Ishikawa (cell line): Measurements from ENCODE around the gene PELI3.

Source experiments
- CEBPB ChIP-seq: IDR thresholded peaks from 2 replicates; pipeline ENCODE4 v1.6.1; 2012
- EGR1 ChIP-seq: IDR thresholded peaks from 2 replicates; pipeline ENCODE4 v1.6.1; 2012
- EP300 ChIP-seq: IDR thresholded peaks from 2 replicates; pipeline ENCODE4 v1.6.1; 2012; ENCODE audit warnings: borderline replicate concordance
- FOXM1 ChIP-seq: IDR thresholded peaks from 2 replicates; pipeline ENCODE4 v1.6.1; 2012; ENCODE audit warnings: low read depth, borderline replicate concordance
- MAX ChIP-seq: IDR thresholded peaks from 2 replicates; pipeline ENCODE4 v1.6.1; 2012
- NFIC ChIP-seq: IDR thresholded peaks from 2 replicates; pipeline ENCODE4 v1.6.1; 2012
- RAD21 ChIP-seq: IDR thresholded peaks from 2 replicates; pipeline ENCODE4 v1.6.1; 2012; ENCODE audit warnings: low read depth
- REST ChIP-seq: IDR thresholded peaks from 2 replicates; pipeline ENCODE4 v1.6.1; 2012; ENCODE audit warnings: low read depth, mild to moderate bottlenecking
- TAF1 ChIP-seq: IDR thresholded peaks from 2 replicates; pipeline ENCODE4 v1.6.1; 2012; ENCODE audit warnings: low read depth, mild to moderate bottlenecking
- TCF12 ChIP-seq: IDR thresholded peaks from 2 replicates; pipeline ENCODE4 v1.6.1; 2012; ENCODE audit warnings: low read depth
- TEAD4 ChIP-seq: IDR thresholded peaks from 2 replicates; pipeline ENCODE4 v1.6.1; 2012
- USF1 ChIP-seq: IDR thresholded peaks from 2 replicates; pipeline ENCODE4 v1.6.1; 2012
- YY1 ChIP-seq: IDR thresholded peaks from 2 replicates; pipeline ENCODE4 v1.6.1; 2012; ENCODE audit warnings: low read depth
- ZBTB7A ChIP-seq: IDR thresholded peaks from 2 replicates; pipeline ENCODE4 v1.6.1; 2012; ENCODE audit warnings: low read depth

The PELI3 gene

GRCh38 chr11:66473608-66474515 is 7.2 kb downstream of the PELI3 start:
- no peak for TF ChIP-seq TEAD4
- no peak for TF ChIP-seq ZBTB7A
- TF ChIP-seq RAD21: no peak

GRCh38 chr11:66475349-66476172 is 8.9 kb downstream of the PELI3 start:
- TF ChIP-seq NFIC (no peak), TAF1 (no peak), MAX (no peak), ZBTB7A (no peak), EGR1 (no peak), FOXM1 (no peak), EP300 (no peak), TCF12 (no peak), RAD21 (no peak), TEAD4 (no peak), USF1 (no peak)

GRCh38 chr11:66476173-66476840 is 9.6 kb downstream of the PELI3 start:
- no peak for TF ChIP-seq TCF12
- no peak for TF ChIP-seq TEAD4
- no peak for TF ChIP-seq EGR1
- TF ChIP-seq MAX: no peak
- TF ChIP-seq YY1: no peak
- no peak for TF ChIP-seq RAD21
- TF ChIP-seq CEBPB: no peak
- no peak for TF ChIP-seq FOXM1
- TF ChIP-seq NFIC: no peak
- no peak for TF ChIP-seq EP300
- no peak for TF ChIP-seq USF1

DNA sequence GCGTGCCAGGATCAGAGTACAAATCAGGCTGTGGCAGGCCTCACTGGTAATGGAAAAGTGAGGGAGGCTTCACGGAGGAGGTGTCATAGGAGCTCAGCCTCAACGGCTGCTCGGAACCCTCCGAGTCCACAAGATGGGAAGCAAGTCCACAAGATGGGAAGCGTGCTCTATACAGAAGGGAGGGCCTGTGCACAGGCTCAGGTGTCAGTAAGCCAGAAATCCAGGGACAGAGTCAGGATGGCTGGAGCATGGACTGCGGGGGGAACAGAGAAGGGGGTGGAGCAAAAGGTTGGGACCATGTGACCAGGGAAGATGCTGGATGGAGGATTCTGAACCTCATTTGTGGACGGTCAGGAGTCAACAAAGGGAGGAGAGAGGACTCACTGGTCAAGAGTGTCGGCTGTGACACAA is 10.1 kb downstream of the PELI3 start:
- TF ChIP-seq FOXM1 (no peak), USF1 (peak; percentile 52), ZBTB7A (no peak), REST (no peak)

DNA sequence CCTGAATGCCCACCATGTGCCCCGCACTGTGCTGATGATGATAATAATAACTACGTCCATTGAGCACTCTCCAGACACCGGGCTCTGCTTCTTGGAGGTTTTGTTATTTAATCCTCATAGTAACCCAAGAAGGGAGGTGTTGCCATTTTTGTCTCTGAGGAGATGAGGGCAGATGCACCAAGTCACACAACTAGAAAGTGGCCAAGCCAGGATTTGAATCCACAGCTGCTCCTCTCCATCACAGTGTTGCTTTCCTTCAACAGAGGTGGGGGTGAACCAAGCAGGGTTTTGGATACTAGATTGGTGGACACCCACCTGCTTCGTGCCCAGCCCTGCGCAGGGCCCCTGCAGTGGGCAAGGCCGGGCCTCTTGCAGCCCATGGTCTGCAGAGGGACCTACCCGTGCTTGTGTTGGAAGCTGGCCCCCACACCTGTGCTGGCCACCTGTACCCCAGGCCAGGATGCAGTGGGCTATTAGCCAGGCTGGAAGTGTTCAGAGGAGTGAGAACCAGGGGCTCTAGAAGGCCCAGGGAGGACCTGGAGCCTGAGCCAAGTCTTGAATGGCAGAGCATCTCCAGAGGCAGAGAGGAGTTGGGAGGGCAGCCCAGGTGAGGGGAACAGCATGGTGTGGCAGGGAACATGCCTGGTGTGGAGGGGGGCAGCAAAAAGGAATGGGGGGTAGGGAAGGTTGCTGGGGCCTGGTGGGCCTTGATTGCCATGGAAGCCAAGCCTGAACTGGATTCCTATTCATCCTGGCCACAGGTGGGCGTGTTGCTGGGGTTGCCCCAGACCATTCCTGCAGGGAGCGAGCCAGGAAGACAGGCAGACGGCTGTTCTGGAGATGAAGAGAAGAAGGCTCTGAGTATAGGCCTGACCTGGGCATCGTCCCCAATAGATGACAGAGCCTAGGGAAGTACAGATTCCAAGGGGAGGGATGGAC is 10.8 kb downstream of the PELI3 start:
- TF ChIP-seq NFIC (no peak), EGR1 (no peak), USF1 (no peak)
